Subcutaneous abdominal adipose tissue (tissue), 5 donors: ENCODE results near the gene CELSR1.

ENCODE experiments used
- H3K27ac ChIP-seq: one replicate; pipeline ENCODE4 v1.7.0; 2013; ENCODE audit warnings: low read depth, mild to moderate bottlenecking, inconsistent platforms, low read length, moderate library complexity
- H3K27me3 ChIP-seq, 5 donors: one replicate each; pipeline ENCODE4 v1.7.0; 2013; ENCODE audit warnings: low read length in 5 of 5, inconsistent platforms in 1 of 5; ENCODE audit not compliant: control insufficient read depth in 5 of 5, insufficient read depth in 4 of 5
- H3K36me3 ChIP-seq, 5 donors: one replicate each; pipeline ENCODE4 v1.7.0; 2013; ENCODE audit warnings: low read length in 5 of 5; ENCODE audit not compliant: control insufficient read depth in 5 of 5, insufficient read depth in 5 of 5
- H3K4me1 ChIP-seq, 5 donors: one replicate each; pipeline ENCODE4 v1.7.0; 2013; ENCODE audit warnings: low read length in 5 of 5, mild to moderate bottlenecking in 3 of 5, moderate library complexity in 1 of 5; ENCODE audit not compliant: control insufficient read depth in 5 of 5, insufficient read depth in 5 of 5
- H3K4me3 ChIP-seq, 5 donors: one replicate each; pipeline ENCODE4 v1.7.0; 2013; ENCODE audit warnings: low read length in 5 of 5, low read depth in 1 of 5
- H3K9ac ChIP-seq, 5 donors: one replicate each; pipeline ENCODE4 v1.7.0; 2013; ENCODE audit warnings: low read length in 5 of 5, mild to moderate bottlenecking in 4 of 5, moderate library complexity in 3 of 5
- H3K9me3 ChIP-seq, 5 donors: one replicate each; pipeline ENCODE4 v1.7.0; 2013; ENCODE audit warnings: low read length in 5 of 5; ENCODE audit not compliant: control insufficient read depth in 5 of 5
- donor health status: healthy.
- donor health status: healthy.
- donor health status: healthy.
- donor health status: healthy.
- donor health status: healthy.

The CELSR1 gene

GRCh38 chr22:46349238-46349637 lies 188.2 kb downstream of the CELSR1 start:
- H3K36me3 ChIP-seq, result peaks cover 8 to 98% (median 90%) of the 10 kb centered on the region in 5 donors
- H3K4me1 ChIP-seq, result no peaks in the 10 kb centered on the region

GRCh38 chr22:46348099-46348695 lies 189.2 kb downstream of the CELSR1 start:
- no peaks in the 10 kb centered on the region for H3K4me1 ChIP-seq
- no peak overlapping the region for H3K9ac ChIP-seq
- no peaks in the 10 kb centered on the region for H3K27me3 ChIP-seq
- no peak overlapping the region for H3K4me3 ChIP-seq
- no peaks in the 10 kb centered on the region for H3K9me3 ChIP-seq
- H3K36me3 ChIP-seq, result peaks cover 8 to 98% (median 89%) of the 10 kb centered on the region in 5 donors
- H3K27ac ChIP-seq, result no peak overlapping the region

More at GRCh38 chr22:46349238-46349637, 188.2 kb downstream of the CELSR1 start:
- H3K27ac ChIP-seq, result no peak overlapping the region
- H3K27me3 ChIP-seq, result no peaks in the 10 kb centered on the region
- H3K9me3 ChIP-seq, result no peaks in the 10 kb centered on the region
- H3K9ac ChIP-seq, result no peak overlapping the region
- no peak overlapping the region for H3K4me3 ChIP-seq

- Histone ChIP-seq H3K4me1 (no peaks in the 10 kb centered on the region), H3K27me3 (no peaks in the 10 kb centered on the region), H3K36me3 (peaks cover 8 to 97% (median 87%) of the 10 kb centered on the region in 5 donors), H3K4me3 (no peak overlapping the region), H3K9me3 (no peaks in the 10 kb centered on the region), H3K27ac (no peak overlapping the region), H3K9ac (no peak overlapping the region)
These were observed 189.8 kb downstream of the CELSR1 start for GRCh38 chr22:46347646-46348045.

GRCh38 chr22:46346680-46347405 lies 190.6 kb downstream of the CELSR1 start:
- H3K4me1 ChIP-seq, result no peaks in the 10 kb centered on the region
- peaks cover 8 to 96% (median 86%) of the 10 kb centered on the region in 5 donors for H3K36me3 ChIP-seq
- H3K27ac ChIP-seq, result no peak overlapping the region
- no peaks in the 10 kb centered on the region for H3K9me3 ChIP-seq
- no peaks in the 10 kb centered on the region for H3K27me3 ChIP-seq
- H3K4me3 ChIP-seq, result no peak overlapping the region
- no peak overlapping the region for H3K9ac ChIP-seq

- Histone ChIP-seq H3K27me3 (no peaks in the 10 kb centered on the region), H3K36me3 (peaks cover 12 to 77% (median 67%) of the 10 kb centered on the region in 5 donors)
These were observed 196.7 kb downstream of the CELSR1 start for GRCh38 chr22:46340676-46341075.

GRCh38 chr22:46339956-46340355 lies 197.5 kb downstream of the CELSR1 start:
- Histone ChIP-seq H3K36me3 (peaks cover 12 to 69% (median 61%) of the 10 kb centered on the region in 5 donors), H3K4me3 (no peak overlapping the region), H3K27me3 (no peaks in the 10 kb centered on the region), H3K4me1 (peaks cover 7 to 20% (median 14%) of the 10 kb centered on the region in 5 donors), H3K9ac (no peak overlapping the region), H3K27ac (no peak overlapping the region), H3K9me3 (no peaks in the 10 kb centered on the region)

More at GRCh38 chr22:46340676-46341075, 196.7 kb downstream of the CELSR1 start:
- Histone ChIP-seq H3K4me1 (peaks cover 7 to 19% (median 12%) of the 10 kb centered on the region in 5 donors), H3K27ac (no peak overlapping the region), H3K9ac (no peak overlapping the region), H3K9me3 (no peaks in the 10 kb centered on the region), H3K4me3 (no peak overlapping the region)

- Histone ChIP-seq H3K4me3 (no peak overlapping the region), H3K27ac (no peak overlapping the region), H3K4me1 (peaks cover 7 to 20% (median 17%) of the 10 kb centered on the region in 5 donors), H3K9ac (no peak overlapping the region), H3K9me3 (no peaks in the 10 kb centered on the region), H3K36me3 (peaks cover 12 to 56% (median 49%) of the 10 kb centered on the region in 5 donors), H3K27me3 (no peaks in the 10 kb centered on the region)
These were observed 198.8 kb downstream of the CELSR1 start for GRCh38 chr22:46338636-46339035.

- Histone ChIP-seq H3K9ac (peak overlapping the region in 1 of 5 donors; percentile 98), H3K4me3 (no peak overlapping the region), H3K27ac (no peak overlapping the region), H3K36me3 (peaks cover 12 to 50% (median 44%) of the 10 kb centered on the region in 5 donors), H3K9me3 (no peaks in the 10 kb centered on the region), H3K4me1 (peaks cover 7 to 20% (median 17%) of the 10 kb centered on the region in 5 donors), H3K27me3 (no peaks in the 10 kb centered on the region)
These were observed 199.6 kb downstream of the CELSR1 start for GRCh38 chr22:46337870-46338269.

GRCh38 chr22:46336119-46337078 lies 201.0 kb downstream of the CELSR1 start:
- Histone ChIP-seq H3K4me3 (peak overlapping the region; percentile 87 to 100 (median 97)), H3K4me1 (peaks cover 7 to 20% (median 17%) of the 10 kb centered on the region in 5 donors), H3K27me3 (no peaks in the 10 kb centered on the region), H3K9me3 (no peaks in the 10 kb centered on the region), H3K36me3 (peaks cover 9 to 36% (median 32%) of the 10 kb centered on the region in 5 donors), H3K27ac (peak overlapping the region; percentile 89), H3K9ac (peak overlapping the region; percentile 68 to 98 (median 88))
